Stimulated activated naive B cell treated with anti-CD40 and anti-IgM and Interleukin-4, amounts not matched to agents 10 μg/mL and 1 μg/mL and 100 μg/mL, for 72 hours (primary cell): ENCODE results near the gene KIFAP3.
A peak's percentile ranks its signal among the peaks of the same experiment; 100 is the strongest.
"Not testable (repeated sequence)": the region's sequence is repeated elsewhere in the genome, so short reads cannot be mapped to it uniquely, and the experiment has no call there.

Source experiments
- ATAC-seq, 2 donors: fragments of 150-1000 bp; cut with Tn5 transposase; replicated peaks; 2 replicates each; pipeline ENCODE4 v1.10.0; 2021; ENCODE audit warnings: moderate library complexity in 1 of 2
- DNase-seq: peaks from one replicate; pipeline ENCODE4 v3.0.0; 2021
- H3K27ac Mint-ChIP-seq: one replicate; pipeline ENCODE4 v1.8.0; 2022; ENCODE audit warnings: mild to moderate bottlenecking, mixed read lengths
- H3K27me3 Mint-ChIP-seq, 2 donors: one replicate each; pipeline ENCODE4 v1.8.0; 2022; ENCODE audit warnings: mixed read lengths in 2 of 2
- H3K36me3 Mint-ChIP-seq, 2 donors: one replicate each; pipeline ENCODE4 v1.8.0; 2022; ENCODE audit warnings: mixed read lengths in 2 of 2, mild to moderate bottlenecking in 1 of 2
- H3K4me1 Mint-ChIP-seq, 2 donors: one replicate each; pipeline ENCODE4 v1.8.0; 2022; ENCODE audit warnings: mixed read lengths in 2 of 2, mild to moderate bottlenecking in 1 of 2
- H3K4me3 Mint-ChIP-seq, 2 donors: one replicate each; pipeline ENCODE4 v1.8.0; 2022; ENCODE audit warnings: mild to moderate bottlenecking in 2 of 2, mixed read lengths in 2 of 2, moderate library complexity in 1 of 2
- H3K9me3 Mint-ChIP-seq, 2 donors: one replicate each; pipeline ENCODE4 v1.8.0; 2022; ENCODE audit warnings: mixed read lengths in 2 of 2, mild to moderate bottlenecking in 1 of 2

KIFAP3 gene

GRCh38 chr1:170076199-170076598 lies 1.7 kb upstream of the KIFAP3 start:
- Mint-ChIP-seq H3K36me3 (no peaks in the 10 kb centered on the region), H3K4me3 (no peak overlapping the region), H3K27me3 (no peaks in the 10 kb centered on the region), H3K27ac (no peak overlapping the region), H3K9me3 (peaks cover 2 to 4% of the 10 kb centered on the region in 2 donors), H3K4me1 (peaks cover 10 to 34% of the 10 kb centered on the region in 2 donors)
- no peak for DNase-seq
- no peak for ATAC-seq

DNA sequence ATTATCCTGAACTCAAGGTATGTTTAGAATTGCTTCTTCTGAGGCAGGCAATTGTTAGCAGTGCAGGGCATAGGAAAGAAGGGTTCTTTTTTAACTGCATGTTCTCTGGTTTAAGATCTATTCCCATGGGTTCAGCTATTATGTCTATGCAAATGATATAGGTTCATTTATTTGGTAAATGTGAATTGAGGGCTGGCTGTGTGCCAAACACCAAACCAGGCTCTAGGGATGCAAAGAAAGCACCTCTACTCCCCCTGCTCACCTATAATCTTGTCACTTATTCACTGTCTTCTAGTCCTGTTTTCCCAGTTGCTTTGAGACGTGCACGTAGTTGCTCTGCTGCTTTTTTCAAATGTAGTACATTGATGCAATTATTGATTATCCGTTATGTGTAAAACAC lies 691 bp upstream of the KIFAP3 start:
- no peak for DNase-seq
- H3K36me3 Mint-ChIP-seq: peaks cover 3 to 7% of the 10 kb centered on the region in 2 donors
- ATAC-seq: no peak
- peaks cover 13 to 39% of the 10 kb centered on the region in 2 donors for H3K4me1 Mint-ChIP-seq
- no peaks in the 10 kb centered on the region for H3K27me3 Mint-ChIP-seq
- H3K9me3 Mint-ChIP-seq: peaks cover 4% of the 10 kb centered on the region in 2 donors
- H3K27ac Mint-ChIP-seq: peak overlapping the region; percentile 81
- H3K4me3 Mint-ChIP-seq: peak overlapping the region; percentile 87 to 99

DNA sequence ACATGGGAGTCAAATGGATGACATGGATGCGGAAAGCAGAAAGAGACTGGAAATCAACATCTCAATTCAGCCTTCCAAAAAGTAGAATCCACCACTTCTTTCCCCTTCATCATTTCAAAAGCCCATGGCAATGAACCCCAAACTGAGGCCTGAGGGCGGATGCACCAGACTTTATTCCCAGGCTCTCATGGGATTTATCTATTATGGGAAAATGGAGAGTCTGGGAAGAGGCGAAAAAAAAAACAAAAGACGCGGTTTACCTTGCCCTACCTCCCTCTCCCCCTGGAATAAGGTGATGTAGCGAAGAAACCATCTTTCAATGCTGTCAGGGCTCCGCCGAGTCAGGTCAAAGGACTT lies 624 bp downstream of the KIFAP3 start:
- peaks cover 0 to 2% of the 10 kb centered on the region in 2 donors for H3K9me3 Mint-ChIP-seq
- H3K4me1 Mint-ChIP-seq: peaks cover 20 to 49% of the 10 kb centered on the region in 2 donors
- peak overlapping the region; percentile 87 to 99 for H3K4me3 Mint-ChIP-seq
- no peaks in the 10 kb centered on the region for H3K27me3 Mint-ChIP-seq
- peak overlapping the region; percentile 81 for H3K27ac Mint-ChIP-seq
- no peak for DNase-seq
- peaks cover 5 to 9% of the 10 kb centered on the region in 2 donors for H3K36me3 Mint-ChIP-seq
- ATAC-seq: no peak

- H3K4me3 Mint-ChIP-seq: no peak overlapping the region
- peaks cover 0 to 2% of the 10 kb centered on the region in 2 donors for H3K9me3 Mint-ChIP-seq
- H3K36me3 Mint-ChIP-seq: peaks cover 5 to 9% of the 10 kb centered on the region in 2 donors
- no peak overlapping the region for H3K27ac Mint-ChIP-seq
- DNase-seq (no peak), ATAC-seq (peak in 1 of 2 donors; percentile 8)
- H3K27me3 Mint-ChIP-seq: no peaks in the 10 kb centered on the region
- peaks cover 28 to 64% of the 10 kb centered on the region in 2 donors for H3K4me1 Mint-ChIP-seq
Measured at GRCh38 chr1:170071378-170071777, 3.1 kb downstream of the KIFAP3 start.

GRCh38 chr1:170068923-170069322 lies 5.6 kb downstream of the KIFAP3 start:
- DNase-seq (no peak), ATAC-seq (no peak)
- H3K9me3 Mint-ChIP-seq: peaks cover 0 to 2% of the 10 kb centered on the region in 2 donors
- peaks cover 5 to 9% of the 10 kb centered on the region in 2 donors for H3K36me3 Mint-ChIP-seq
- no peaks in the 10 kb centered on the region for H3K27me3 Mint-ChIP-seq
- peak overlapping the region; percentile 26 to 56 for H3K4me3 Mint-ChIP-seq
- peaks cover 22 to 48% of the 10 kb centered on the region in 2 donors for H3K4me1 Mint-ChIP-seq
- H3K27ac Mint-ChIP-seq: peak overlapping the region; percentile 51

DNA sequence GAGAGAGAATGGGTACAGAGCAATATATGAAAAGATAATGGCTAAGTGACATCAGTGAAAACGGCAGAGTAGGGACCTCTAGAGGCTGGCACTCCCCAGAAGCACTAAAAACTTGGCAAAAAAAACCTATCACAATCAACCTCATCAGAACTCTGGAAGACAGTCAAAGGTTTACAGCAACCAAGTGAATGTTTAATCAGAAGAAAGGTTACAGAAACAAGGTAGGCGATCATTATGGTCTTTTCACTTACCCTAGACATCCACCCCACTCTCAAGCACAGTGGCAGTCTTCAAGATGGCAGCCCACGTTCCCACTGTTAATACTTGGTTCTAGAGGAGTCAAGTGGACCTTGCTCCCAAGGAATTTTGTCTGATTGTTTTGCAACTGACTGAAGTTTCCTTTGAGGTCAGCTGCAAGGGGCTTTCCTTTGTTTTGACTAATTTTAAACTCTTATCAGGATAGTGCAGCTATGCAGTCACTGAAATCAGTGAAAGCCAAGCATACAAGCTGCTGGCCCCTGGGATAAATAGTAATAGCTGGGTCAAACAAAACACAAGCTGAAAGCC lies 7.2 kb downstream of the KIFAP3 start:
- H3K9me3 Mint-ChIP-seq: peaks cover 0 to 6% of the 10 kb centered on the region in 2 donors
- H3K36me3 Mint-ChIP-seq: peaks cover 9 to 15% of the 10 kb centered on the region in 2 donors
- no peak overlapping the region for H3K27ac Mint-ChIP-seq
- ATAC-seq (peak in 1 of 2 donors; percentile 27), DNase-seq (no peak)
- peaks cover 28 to 48% of the 10 kb centered on the region in 2 donors for H3K4me1 Mint-ChIP-seq
- no peak overlapping the region for H3K4me3 Mint-ChIP-seq
- H3K27me3 Mint-ChIP-seq: no peaks in the 10 kb centered on the region

GRCh38 chr1:170064821-170065220 lies 9.7 kb downstream of the KIFAP3 start:
- Mint-ChIP-seq H3K4me1 (peaks cover 27 to 40% of the 10 kb centered on the region in 2 donors), H3K36me3 (peaks cover 5 to 17% of the 10 kb centered on the region in 2 donors), H3K4me3 (no peak overlapping the region), H3K27me3 (no peaks in the 10 kb centered on the region), H3K9me3 (peaks cover 0 to 3% of the 10 kb centered on the region in 2 donors), H3K27ac (no peak overlapping the region)
- DNase-seq (no peak), ATAC-seq (no peak)

DNA sequence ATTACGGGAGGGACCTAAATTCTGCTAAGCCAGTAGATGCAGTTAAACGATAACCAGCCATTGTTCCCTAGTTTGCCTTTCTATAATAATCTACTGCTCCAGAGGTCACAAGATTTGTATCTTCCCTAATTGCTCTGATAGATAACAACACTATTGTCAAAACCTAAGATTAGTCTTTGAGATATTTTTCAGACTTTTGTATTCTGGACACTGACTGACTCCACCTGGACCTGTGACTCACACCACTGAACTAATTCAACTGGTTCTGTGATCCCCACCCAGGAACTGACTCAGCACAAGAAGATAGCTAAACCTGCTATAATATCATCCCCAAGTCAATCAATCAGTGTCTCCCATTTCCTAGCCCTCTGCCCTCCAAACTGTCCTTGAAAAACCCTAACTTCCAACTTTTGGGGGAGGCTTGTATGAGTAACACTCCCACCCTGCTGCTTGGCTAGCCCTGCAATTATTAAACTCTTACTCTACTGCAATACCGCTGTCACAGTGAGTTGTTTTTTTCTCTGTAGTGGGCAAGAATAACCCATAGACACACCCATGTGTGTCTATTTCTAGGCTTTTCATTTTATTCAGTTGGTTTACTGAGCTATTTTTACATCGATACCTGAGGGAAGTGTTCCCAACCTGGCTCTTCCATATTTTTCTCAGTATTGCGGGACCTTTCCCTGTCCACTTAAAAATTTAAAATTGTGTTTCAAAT lies 11.2 kb downstream of the KIFAP3 start:
- Mint-ChIP-seq H3K4me1 (peaks cover 20 to 26% of the 10 kb centered on the region in 2 donors), H3K36me3 (peaks cover 5 to 17% of the 10 kb centered on the region in 2 donors), H3K9me3 (peaks cover 0 to 3% of the 10 kb centered on the region in 2 donors), H3K4me3 (no peak overlapping the region), H3K27me3 (no peaks in the 10 kb centered on the region), H3K27ac (no peak overlapping the region)
- DNase-seq: no peak
- ATAC-seq: no peak

- not testable (repeated sequence) for DNase-seq, ATAC-seq, H3K27ac Mint-ChIP-seq, H3K27me3 Mint-ChIP-seq, H3K9me3 Mint-ChIP-seq, H3K4me3 Mint-ChIP-seq
- peaks cover 5 to 17% of the 10 kb centered on the region in 2 donors for H3K36me3 Mint-ChIP-seq
- H3K4me1 Mint-ChIP-seq: peaks cover 17% of the 10 kb centered on the region in 2 donors
Measured at GRCh38 chr1:170061676-170062075, 12.8 kb downstream of the KIFAP3 start.

- peaks cover 5 to 17% of the 10 kb centered on the region in 2 donors for H3K36me3 Mint-ChIP-seq
- ATAC-seq, H3K27me3 Mint-ChIP-seq, H3K9me3 Mint-ChIP-seq, DNase-seq, H3K4me3 Mint-ChIP-seq, H3K27ac Mint-ChIP-seq: not testable (repeated sequence)
- peaks cover 17% of the 10 kb centered on the region in 2 donors for H3K4me1 Mint-ChIP-seq
Measured at GRCh38 chr1:170060015-170060520, 14.4 kb downstream of the KIFAP3 start.

DNA sequence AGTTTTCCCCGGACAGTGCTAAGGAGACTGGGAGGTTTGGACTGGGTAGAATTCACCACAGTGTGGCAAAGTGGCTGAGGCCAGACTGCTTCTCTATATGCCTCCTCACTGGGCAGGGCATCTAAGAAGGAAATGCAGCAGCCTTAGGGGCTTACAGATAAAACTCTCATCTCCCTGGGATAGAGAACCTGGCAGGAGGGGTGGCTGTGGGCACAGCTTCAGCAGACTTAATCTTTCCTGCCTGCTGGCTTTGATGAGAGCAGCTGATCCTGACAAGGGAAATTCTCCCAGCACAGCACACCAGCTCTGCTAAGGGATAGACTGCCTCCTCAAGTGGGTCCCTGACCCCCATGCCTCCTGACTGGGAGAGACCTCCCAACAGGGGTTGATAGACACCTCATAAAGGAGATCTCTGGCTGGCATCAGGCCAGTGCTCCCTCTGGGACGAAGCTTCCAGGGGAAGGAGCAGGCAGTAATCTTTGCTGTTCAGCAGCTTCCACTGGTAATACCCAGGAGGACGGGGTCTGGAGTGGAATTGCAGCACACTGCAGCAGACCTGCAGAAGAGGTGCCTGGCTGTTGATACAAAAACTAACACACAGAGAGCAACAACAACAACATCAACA lies 25.2 kb downstream of the KIFAP3 start:
- peaks cover 0 to 6% of the 10 kb centered on the region in 2 donors for H3K4me1 Mint-ChIP-seq
- H3K36me3 Mint-ChIP-seq: peaks cover 64 to 68% of the 10 kb centered on the region in 2 donors
- H3K27me3 Mint-ChIP-seq: no peaks in the 10 kb centered on the region
- DNase-seq (no peak), ATAC-seq (no peak)
- H3K9me3 Mint-ChIP-seq: peaks cover 6 to 14% of the 10 kb centered on the region in 2 donors
- H3K27ac Mint-ChIP-seq: no peak overlapping the region
- H3K4me3 Mint-ChIP-seq: no peak overlapping the region

GRCh38 chr1:170048515-170048914 lies 26.0 kb downstream of the KIFAP3 start:
- no peak for ATAC-seq
- peaks cover 0 to 6% of the 10 kb centered on the region in 2 donors for H3K4me1 Mint-ChIP-seq
- peaks cover 60 to 64% of the 10 kb centered on the region in 2 donors for H3K36me3 Mint-ChIP-seq
- DNase-seq: no peak
- no peak overlapping the region for H3K4me3 Mint-ChIP-seq
- no peaks in the 10 kb centered on the region for H3K27me3 Mint-ChIP-seq
- H3K27ac Mint-ChIP-seq: no peak overlapping the region
- peaks cover 6 to 14% of the 10 kb centered on the region in 2 donors for H3K9me3 Mint-ChIP-seq

- DNase-seq (no peak), ATAC-seq (no peak)
- H3K4me1 Mint-ChIP-seq: peaks cover 4 to 7% of the 10 kb centered on the region in 2 donors
- H3K36me3 Mint-ChIP-seq: peaks cover 23 to 29% of the 10 kb centered on the region in 2 donors
- H3K4me3 Mint-ChIP-seq: no peak overlapping the region
- H3K9me3 Mint-ChIP-seq: no peaks in the 10 kb centered on the region
- H3K27me3 Mint-ChIP-seq: no peaks in the 10 kb centered on the region
- H3K27ac Mint-ChIP-seq: no peak overlapping the region
Measured at GRCh38 chr1:170044187-170044586, 30.3 kb downstream of the KIFAP3 start.

DNA sequence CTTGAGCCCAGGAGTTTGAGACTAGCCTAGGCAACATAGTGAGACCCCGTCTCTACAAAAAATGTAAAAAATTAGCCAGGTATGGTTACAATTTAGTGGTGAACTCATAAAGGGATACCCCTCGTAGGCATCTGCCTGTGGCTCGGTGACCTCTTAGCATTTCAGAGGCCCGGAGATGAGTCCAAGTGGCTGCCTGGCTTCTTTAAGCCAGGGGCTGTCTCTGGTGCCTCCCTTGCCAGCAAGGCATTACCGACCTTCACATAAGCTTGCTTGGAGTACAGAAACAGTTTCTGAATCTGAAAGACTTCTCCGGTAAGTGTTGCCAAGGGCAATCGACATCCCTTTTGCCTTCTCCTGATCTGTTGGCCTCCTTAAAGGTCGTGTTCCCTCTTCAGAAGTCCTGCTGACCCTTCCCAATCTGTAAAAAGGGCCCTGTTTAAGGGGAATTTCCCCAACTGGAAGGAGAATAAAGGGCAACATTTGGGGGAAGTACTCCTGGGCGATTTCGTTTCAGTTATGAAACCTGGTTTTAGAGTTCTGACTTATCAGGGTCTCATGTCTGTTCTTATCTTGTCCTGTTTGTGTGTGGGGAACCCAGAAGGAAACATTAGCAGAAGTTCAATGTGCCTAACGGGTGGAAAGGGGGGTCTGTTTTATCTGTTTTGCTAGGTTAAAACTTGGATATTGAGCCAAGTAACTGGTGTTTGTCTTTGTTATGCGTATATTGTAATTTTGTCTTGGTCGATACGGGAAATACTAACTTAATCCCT lies 32.9 kb downstream of the KIFAP3 start:
- Mint-ChIP-seq H3K9me3 (no peaks in the 10 kb centered on the region), H3K36me3 (peaks cover 24 to 32% of the 10 kb centered on the region in 2 donors)
- ATAC-seq: peak; percentile 36 to 58

More for the DNA sequence above, 32.9 kb downstream of the KIFAP3 start:
- Mint-ChIP-seq H3K4me1 (peaks cover 4 to 7% of the 10 kb centered on the region in 2 donors), H3K27ac (no peak overlapping the region), H3K4me3 (no peak overlapping the region), H3K27me3 (no peaks in the 10 kb centered on the region)
- DNase-seq: no peak
